Neural cell (in vitro differentiated cells): ENCODE results near the gene ACBD3.

ENCODE experiments used
- EZH2 ChIP-seq: fragments of 200-600, 300-800 bp; shearing (Covaris generic), sonication (generic); IDR thresholded peaks from 2 replicates; pipeline ENCODE4 v1.6.1; 2014; ENCODE audit warnings: antibody characterized with exemption, low read length, borderline replicate concordance, mild to moderate bottlenecking; ENCODE audit not compliant: insufficient read depth, poor library complexity, severe bottlenecking
- RAD21 ChIP-seq: fragments of 450-650 bp; conservative IDR thresholded peaks from 2 replicates; pipeline ENCODE4 v1.6.1; 2014; ENCODE audit warnings: antibody characterized with exemption, mild to moderate bottlenecking, moderate library complexity
- REST ChIP-seq: IDR thresholded peaks from 2 replicates; pipeline ENCODE4 v1.6.1; 2012; ENCODE audit warnings: borderline replicate concordance
- SMC3 ChIP-seq: fragments of 450-650 bp; conservative IDR thresholded peaks from 2 replicates; pipeline ENCODE4 v1.6.1; 2014; ENCODE audit warnings: antibody characterized with exemption, mild to moderate bottlenecking, moderate library complexity; ENCODE audit not compliant: poor library complexity
- TF ChIP-seq, protein P1 (sequence below): fragments of 450-650 bp; IDR thresholded peaks from 2 replicates; pipeline ENCODE4 v1.5.1; 2014; ENCODE audit warnings: antibody characterized with exemption, mild to moderate bottlenecking, moderate library complexity; ENCODE audit not compliant: poor library complexity, severe bottlenecking

- TF ChIP-seq EZH2, result no peak
- TF ChIP-seq, protein P1, sequence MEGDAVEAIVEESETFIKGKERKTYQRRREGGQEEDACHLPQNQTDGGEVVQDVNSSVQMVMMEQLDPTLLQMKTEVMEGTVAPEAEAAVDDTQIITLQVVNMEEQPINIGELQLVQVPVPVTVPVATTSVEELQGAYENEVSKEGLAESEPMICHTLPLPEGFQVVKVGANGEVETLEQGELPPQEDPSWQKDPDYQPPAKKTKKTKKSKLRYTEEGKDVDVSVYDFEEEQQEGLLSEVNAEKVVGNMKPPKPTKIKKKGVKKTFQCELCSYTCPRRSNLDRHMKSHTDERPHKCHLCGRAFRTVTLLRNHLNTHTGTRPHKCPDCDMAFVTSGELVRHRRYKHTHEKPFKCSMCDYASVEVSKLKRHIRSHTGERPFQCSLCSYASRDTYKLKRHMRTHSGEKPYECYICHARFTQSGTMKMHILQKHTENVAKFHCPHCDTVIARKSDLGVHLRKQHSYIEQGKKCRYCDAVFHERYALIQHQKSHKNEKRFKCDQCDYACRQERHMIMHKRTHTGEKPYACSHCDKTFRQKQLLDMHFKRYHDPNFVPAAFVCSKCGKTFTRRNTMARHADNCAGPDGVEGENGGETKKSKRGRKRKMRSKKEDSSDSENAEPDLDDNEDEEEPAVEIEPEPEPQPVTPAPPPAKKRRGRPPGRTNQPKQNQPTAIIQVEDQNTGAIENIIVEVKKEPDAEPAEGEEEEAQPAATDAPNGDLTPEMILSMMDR, result no peak
- TF ChIP-seq RAD21, result no peak
- no peak for TF ChIP-seq SMC3
- no peak for TF ChIP-seq REST
Measured at GRCh38 chr1:226187019-226187322, 430 bp upstream of the ACBD3 start.
